ENCODE data around the gene TMEM121B.

GRCh38 chr22:17114173-17114897 lies 6.8 kb downstream of the TMEM121B start:
- TF ChIP-seq, protein P1, sequence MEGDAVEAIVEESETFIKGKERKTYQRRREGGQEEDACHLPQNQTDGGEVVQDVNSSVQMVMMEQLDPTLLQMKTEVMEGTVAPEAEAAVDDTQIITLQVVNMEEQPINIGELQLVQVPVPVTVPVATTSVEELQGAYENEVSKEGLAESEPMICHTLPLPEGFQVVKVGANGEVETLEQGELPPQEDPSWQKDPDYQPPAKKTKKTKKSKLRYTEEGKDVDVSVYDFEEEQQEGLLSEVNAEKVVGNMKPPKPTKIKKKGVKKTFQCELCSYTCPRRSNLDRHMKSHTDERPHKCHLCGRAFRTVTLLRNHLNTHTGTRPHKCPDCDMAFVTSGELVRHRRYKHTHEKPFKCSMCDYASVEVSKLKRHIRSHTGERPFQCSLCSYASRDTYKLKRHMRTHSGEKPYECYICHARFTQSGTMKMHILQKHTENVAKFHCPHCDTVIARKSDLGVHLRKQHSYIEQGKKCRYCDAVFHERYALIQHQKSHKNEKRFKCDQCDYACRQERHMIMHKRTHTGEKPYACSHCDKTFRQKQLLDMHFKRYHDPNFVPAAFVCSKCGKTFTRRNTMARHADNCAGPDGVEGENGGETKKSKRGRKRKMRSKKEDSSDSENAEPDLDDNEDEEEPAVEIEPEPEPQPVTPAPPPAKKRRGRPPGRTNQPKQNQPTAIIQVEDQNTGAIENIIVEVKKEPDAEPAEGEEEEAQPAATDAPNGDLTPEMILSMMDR (IDR thresholded peaks at IDR 0.05), result no peak
- no peak for TF ChIP-seq ZFX (IDR thresholded peaks at IDR 0.05; ENCODE audit: borderline replicate concordance)
